ENCODE data around the gene LSM4. TPM values are rescaled to one million over a fixed set of nuclear protein-coding genes. Genes with fewer than 3 reads are reported as not detected.

The LSM4 gene
- total and polyA plus RNA-seq, 10 of the 15 experiments (the other 5 are each of a cell fraction or from before 2014, with no cell fraction given) = 12.6 to 652 (median 217) TPM

DNA sequence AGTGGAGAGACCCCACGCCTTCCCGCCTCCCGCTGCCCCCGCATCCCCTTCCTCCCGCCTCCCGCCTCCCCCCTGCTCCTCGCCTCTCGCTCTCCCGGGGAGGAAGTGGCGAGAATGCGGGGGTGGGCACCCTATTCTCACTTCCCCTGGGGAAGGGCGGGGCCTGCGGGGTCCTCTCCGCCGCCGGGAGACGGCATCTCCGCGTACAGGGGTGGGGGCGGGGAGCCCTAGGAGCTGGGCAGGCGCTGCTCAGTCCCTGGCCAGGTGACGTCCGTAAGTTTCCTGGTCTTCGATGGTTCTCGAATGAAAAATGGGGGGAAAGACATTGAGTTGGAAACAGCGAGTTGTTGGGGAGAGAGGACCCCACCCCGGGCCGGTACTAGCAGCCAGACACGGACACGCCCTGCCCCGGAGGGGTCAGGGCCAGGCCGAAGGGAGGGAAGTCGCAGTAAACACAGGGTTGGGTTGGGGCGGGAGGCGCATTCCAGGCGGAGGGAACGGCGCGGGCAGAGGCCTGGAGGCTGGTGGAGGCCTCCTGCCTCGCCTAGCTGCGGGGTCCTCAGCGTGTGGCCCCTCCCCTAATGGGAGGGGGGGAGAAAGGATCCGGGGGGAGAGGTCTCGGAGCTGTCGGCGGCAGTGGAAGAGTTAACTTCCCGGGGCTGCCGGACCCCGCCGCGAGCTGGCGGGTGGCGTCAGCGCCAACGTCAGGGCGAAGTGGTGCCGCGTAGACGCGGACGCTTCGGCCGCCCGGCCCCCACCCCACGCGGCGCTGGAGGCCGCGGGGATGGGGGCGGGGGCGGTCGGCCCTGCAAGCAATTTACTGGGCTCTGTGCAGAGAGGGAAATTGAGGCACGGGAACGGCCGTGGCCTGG lies 31.1 kb downstream of the LSM4 start (continued):
- TF ChIP-seq ETV6 (conservative IDR thresholded peaks at IDR 0.05 in 1 of 2, IDR thresholded peaks at IDR 0.05 in 1 of 2; ENCODE audit: borderline replicate concordance in 1 of 2, low read depth in 1 of 2) (peak in 1 of 2 experiments; percentile 78; a peak in 2 of 4 replicates), ZNF217 (IDR thresholded peaks at IDR 0.05) (peak; percentile 73; the same call in 1 of the 2 replicates), MTA3 (IDR thresholded peaks at IDR 0.05; ENCODE audit: borderline replicate concordance, low read length) (peak; percentile 69; the same call in 1 of the 2 replicates), MXI1 (IDR thresholded peaks at IDR 0.05; ENCODE audit: low read depth, low read length) (peak; percentile 42; the same call in 1 of the 2 replicates), RCOR1 (conservative IDR thresholded peaks at IDR 0.05; ENCODE audit: low read depth, low read length) (0 out of 2 replicates have a peak, but pooled peaks have one; percentile 58), SRF (IDR thresholded peaks at IDR 0.05; ENCODE audit: low read depth in 2 of 2, low read length in 2 of 2) (peak in 1 of 2 experiments; percentile 68; a peak in 1 of 4 replicates), KLF5 (IDR thresholded peaks at IDR 0.05; ENCODE audit: partially characterized antibody) (peak; percentile 30), PAX5 (IDR thresholded peaks at IDR 0.05; ENCODE audit: borderline replicate concordance, low read depth, low read length) (peak; percentile 79; the same call in 1 of the 2 replicates), CREM (IDR thresholded peaks at IDR 0.05; ENCODE audit: low read depth) (peak; percentile 87), CHD2 (IDR thresholded peaks at IDR 0.05; ENCODE audit: borderline replicate concordance, low read depth, low read length) (peak; percentile 93), BHLHE40 (IDR thresholded peaks at IDR 0.05; ENCODE audit: borderline replicate concordance in 1 of 2, low read depth in 2 of 2, low read length in 1 of 2) (peak; percentile 45 to 74; a peak in 3 of 4 replicates), SMAD1 (IDR thresholded peaks at IDR 0.05; ENCODE audit: low read depth, partially characterized antibody) (peak; percentile 55), CBX5 (IDR thresholded peaks at IDR 0.05; ENCODE audit: low read depth) (peak; percentile 38; the same call in 1 of the 2 replicates), CBFB (IDR thresholded peaks at IDR 0.05; ENCODE audit: low read depth) (peak; percentile 80; the same call in 1 of the 2 replicates)
- TF ChIP-seq, protein P1, sequence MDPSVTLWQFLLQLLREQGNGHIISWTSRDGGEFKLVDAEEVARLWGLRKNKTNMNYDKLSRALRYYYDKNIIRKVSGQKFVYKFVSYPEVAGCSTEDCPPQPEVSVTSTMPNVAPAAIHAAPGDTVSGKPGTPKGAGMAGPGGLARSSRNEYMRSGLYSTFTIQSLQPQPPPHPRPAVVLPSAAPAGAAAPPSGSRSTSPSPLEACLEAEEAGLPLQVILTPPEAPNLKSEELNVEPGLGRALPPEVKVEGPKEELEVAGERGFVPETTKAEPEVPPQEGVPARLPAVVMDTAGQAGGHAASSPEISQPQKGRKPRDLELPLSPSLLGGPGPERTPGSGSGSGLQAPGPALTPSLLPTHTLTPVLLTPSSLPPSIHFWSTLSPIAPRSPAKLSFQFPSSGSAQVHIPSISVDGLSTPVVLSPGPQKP (IDR thresholded peaks at IDR 0.05; ENCODE audit: low read depth, low read length) = peak; percentile 37
